NT2/D1 (cell line): ENCODE data around the gene GLDN.

Experiments used
- SUZ12 ChIP-seq: IDR thresholded peaks from 2 replicates; pipeline ENCODE4 v1.6.1; 2011; ENCODE audit not compliant: insufficient read length, insufficient read depth; ENCODE audit errors: extremely low read depth
- YY1 ChIP-seq: IDR thresholded peaks from 2 replicates; pipeline ENCODE4 v1.6.1; 2011; ENCODE audit not compliant: insufficient read length, insufficient read depth

DNA sequence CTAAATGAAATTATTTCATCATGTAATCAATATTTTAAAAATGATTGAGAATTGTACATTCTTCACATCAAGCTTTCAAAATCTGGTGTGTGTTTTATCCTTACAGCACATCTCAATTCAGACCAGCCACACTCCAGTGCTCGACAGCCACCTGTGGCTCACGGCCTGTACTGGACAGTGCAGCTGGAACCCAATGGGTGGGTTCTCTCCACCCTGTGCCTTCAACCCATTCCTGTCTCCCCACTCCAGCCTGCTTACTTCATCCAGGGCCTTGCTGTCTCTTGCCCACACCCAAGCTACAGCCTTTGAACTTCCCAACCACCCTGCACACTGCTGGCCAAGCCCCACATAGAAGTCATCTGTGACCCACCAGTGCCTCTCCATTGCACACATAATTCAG, 20.6 kb upstream of the GLDN start:
- TF ChIP-seq SUZ12, result no peak
- no peak for TF ChIP-seq YY1
